Posterior vena cava (tissue), 2 donors: ENCODE data around the gene CUL1. TPM values are rescaled to one million over a fixed set of nuclear protein-coding genes. Genes with fewer than 3 reads are reported as not detected.

Source experiments
- DNase-seq: peaks from one replicate; pipeline ENCODE4 v3.0.0-alpha.2; 2020; ENCODE audit warnings: low spot score
- intact Hi-C, 2 donors: fragments of 100-400 bp; cut with DNase I; formaldehyde crosslinking; loops; one replicate each; pipeline versions ENCODE4 v1.14.1 to v1.14.2; 2022 to 2023
- total RNA-seq, 2 donors: library from RNA; stranded (reverse); fragmentation: NEBNext Ultra II Directional; extraction: Animal tissue kit (Norgen Biotek cat#: 25700); gene quantifications; one replicate each; pipeline ENCODE4 v1.2.1, GENCODE V29; 2021
- donor health status: DM: yes; HTN: yes; CAD: no.
- donor health status: DM: yes; HTN: yes; CAD: no.

CUL1 gene
- total RNA-seq, 2 donors from 2014 or later = 38.3 to 50.2 TPM

DNA sequence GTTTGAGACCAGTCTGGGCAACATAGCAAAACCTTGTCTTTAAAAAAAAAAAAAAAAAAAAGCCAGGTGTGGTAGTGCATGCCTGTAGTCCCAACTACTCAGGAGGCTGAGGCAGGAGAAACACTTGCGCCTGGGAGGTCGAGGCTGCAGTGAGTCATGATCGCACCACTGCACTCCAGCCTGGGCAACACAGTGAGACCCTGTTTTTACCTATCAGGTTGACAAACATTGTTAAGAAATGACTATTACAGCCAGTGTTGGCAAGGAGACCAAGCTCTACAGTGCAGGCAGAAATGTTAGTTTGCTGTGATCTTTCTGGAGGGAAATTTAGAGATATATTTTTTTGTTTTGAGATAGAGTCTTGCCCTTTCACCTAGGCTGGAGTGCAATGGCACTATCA, 37.3 kb downstream of the CUL1 start:
- intact Hi-C loops = no loop called here
- DNase-seq = no peak

DNA sequence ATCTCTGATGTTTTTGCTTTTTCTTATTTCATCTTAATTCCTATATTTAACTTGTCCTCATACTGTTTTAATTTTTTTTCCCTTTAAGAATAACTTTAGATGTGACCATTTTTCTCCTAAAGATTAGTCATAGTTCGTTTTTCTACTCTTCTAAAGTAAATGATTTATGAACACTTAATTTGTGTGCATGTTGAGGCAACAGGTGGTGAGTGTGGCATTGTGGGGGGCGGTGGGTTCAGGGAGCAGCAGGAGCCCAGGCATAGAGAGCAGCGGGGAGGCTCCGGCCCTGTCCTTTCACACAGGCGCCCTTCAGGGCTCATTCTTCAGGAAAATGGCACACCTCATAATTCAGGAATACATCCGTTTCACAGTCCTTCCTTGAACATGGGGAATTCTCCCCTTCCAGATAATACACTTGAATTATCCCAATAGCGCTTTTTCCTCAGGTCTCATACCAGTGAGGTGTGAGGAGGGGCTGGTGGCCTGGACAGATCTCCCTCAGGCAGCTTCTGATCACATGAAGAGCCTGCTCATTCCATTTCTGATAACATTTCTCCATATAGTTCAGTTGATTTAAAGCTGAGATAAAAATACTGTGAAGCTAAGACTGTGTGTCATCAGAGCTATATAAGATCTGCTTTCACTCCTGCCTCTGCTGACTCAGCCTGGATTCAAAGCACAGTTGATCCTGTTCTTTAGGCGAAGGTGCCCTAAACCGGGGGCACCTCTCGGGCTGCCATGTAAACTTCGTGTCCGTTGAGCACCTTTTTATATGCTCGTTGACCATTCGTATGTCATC, 40.2 kb downstream of the CUL1 start:
- no peak for DNase-seq
- intact Hi-C loops = no loop called here

GRCh38 chr7:148746135-148746534, 47.4 kb downstream of the CUL1 start:
- intact Hi-C loops = no loop called here
- DNase-seq = no peak

DNA sequence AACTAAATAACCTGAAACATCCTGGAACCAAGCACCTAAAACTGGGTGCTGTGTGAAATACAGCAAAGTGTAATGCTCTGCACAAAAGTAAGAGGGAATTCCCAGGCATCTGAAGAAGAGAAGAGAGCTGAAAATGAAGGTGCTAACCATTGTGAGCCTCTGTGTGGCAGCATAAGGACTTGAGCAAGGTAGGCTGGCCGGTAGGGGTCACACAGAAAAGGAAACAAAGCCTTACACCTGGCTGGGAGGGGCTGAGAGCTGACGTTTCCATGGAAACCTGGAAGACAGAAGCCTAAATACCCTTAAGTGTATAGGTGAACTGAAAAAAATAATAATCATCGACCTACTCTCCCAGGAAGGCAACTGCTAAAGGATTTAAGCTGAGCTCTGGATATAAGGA, 48.6 kb downstream of the CUL1 start:
- intact Hi-C loops = no loop called here
- no peak for DNase-seq

GRCh38 chr7:148750442-148751355, 52.0 kb downstream of the CUL1 start:
- intact Hi-C loops = no loop called here
- DNase-seq = no peak

DNA sequence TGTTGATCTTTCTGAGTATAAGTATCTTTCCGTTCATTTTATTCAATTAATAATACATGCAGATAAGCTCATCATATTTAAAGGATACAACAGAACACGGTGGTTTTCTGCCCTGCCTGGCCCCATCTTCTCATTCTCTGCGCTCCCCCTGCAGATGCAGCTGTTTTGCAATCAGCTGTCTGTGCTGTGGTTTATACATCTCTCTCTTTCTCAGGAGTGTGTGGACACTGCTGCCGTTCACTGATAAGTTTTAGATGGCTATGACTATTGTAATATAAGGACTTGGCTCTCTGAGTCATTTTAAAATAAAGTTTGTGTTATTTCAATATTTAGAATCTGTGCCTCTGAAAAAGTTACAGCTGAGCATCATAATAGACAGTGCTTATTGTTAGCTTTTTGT, 54.5 kb downstream of the CUL1 start:
- no peak for DNase-seq
- intact Hi-C loops = no loop called here

GRCh38 chr7:148754912-148755311, 56.2 kb downstream of the CUL1 start:
- intact Hi-C loops = no loop called here
- DNase-seq = no peak

DNA sequence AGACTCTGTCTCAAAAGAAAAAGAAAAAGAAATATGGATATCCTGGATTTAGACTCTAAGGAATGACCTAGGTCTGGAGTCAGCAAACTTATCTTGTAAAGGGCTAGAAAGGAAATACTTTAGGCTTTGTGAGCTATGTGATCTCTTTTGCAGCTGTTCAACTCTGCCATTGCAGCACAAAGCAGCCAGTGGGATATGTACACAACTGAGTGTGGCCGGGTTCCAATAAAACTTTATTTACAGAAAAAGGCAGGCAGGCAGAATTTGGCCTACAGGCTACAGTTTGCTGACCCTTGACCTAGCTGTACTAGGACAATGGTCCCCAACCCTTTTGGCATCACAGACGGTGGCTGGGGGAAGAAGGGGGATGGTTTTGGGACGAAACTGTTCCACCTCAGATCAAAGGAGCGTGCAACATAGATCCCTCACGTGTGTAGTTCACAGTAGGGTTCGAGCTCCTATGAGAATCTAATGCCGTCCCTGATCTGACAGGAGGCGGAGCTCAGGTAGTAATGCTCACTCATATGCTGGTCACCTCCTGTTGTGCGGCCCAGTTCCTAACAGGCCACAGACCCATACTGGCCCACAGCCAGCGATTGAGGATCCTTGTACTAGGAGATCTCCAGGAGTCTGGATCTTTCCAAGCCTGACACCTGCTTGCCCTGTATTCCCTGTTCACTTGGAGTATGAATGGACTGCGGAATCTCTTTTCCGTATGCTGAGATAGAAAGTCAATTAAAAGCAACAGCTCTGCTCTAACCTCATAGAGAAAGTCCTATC, 63.0 kb downstream of the CUL1 start:
- DNase-seq = no peak
- intact Hi-C loops = no loop called here

DNA sequence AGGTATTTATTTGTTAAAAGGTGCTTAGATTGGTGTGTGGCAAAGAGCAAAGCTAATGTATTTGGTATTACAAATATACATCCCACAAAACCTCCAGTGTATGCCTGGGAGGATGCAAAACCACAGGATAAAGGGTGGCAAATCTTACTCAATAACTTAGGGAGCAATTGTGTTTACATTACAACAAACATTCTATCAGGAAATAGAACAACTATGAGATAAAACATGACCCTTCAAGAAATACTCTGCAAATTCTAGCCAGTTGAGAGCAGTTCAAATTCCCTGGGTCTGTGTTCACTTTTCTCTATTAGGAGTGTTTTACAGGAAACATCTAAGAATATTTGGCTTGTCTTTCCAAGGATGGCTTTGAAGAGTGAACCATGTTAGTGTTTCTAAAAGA, 64.9 kb downstream of the CUL1 start:
- intact Hi-C loops = no loop called here
- DNase-seq = no peak

DNA sequence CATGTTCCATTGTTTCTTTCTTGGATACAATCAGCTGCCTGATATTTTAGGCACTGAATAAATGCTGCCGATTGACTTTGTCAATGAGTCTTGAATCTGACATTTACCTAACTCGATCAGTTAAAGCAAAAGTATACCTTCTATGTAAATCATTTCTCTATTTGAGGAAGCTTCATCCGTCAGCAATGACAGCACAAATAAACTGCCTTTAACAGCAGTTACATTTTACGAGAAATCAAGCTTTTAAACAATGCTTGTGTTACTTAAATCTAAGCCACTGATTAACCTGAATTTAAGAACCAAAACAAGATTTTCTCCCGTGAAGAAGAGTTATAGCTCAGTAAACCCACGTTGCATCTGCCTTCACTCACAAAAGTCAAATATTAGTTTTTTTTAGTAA, 71.3 kb downstream of the CUL1 start:
- DNase-seq = no peak
- intact Hi-C loops = loop anchor here in 1 of 2 donors (10.0 kb wide), 1 partner anchor 55 kb away; no protein-coding TSS in a partner anchor

GRCh38 chr7:148772297-148773089, 73.8 kb downstream of the CUL1 start:
- intact Hi-C loops = loop anchor here in 1 of 2 donors (10.0 kb wide), 1 partner anchor 58 kb away; no protein-coding TSS in a partner anchor

DNA sequence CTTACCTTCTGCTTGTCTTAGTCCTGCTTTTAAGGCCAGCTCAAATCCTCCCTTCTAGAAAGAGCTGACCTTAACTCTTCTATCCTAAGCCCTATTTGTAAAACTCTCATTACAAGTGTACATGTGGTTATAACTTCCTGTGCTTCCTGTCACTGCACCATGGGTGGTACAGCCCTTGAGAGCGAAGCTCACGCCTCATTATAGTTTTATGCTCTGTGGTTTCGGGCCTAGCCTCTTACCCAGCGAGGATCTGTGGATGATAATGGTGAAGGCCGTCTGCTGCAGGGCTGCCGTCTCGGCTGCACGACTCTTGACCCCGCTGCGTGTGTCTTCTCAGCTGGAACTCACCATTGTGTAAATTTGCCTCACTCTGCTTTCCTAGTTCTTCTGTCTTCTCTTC, 74.6 kb downstream of the CUL1 start:
- no peak for DNase-seq
- intact Hi-C loops = loop anchor here in 1 of 2 donors (10.0 kb wide), 1 partner anchor 59 kb away; no protein-coding TSS in a partner anchor

More at GRCh38 chr7:148772297-148773089, 73.8 kb downstream of the CUL1 start:
- DNase-seq = no peak

DNA sequence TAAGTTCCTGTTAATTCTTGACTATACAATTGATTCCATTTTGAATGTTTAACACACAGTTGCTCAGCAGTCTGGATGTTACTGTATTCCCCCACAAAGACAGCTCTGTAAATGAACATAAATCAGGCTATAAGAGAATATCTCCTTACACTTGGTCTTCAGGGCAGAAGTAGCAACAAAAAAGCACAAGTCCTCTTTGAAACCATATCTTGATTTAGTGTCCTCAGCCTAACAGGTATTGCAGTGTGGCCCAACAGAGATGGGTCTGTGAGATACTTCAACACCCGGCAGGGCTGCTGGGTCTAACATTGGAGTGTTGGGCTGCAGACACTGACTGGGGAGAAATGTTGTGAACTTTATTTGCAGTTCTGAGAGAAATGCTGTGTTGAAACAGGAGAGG, 75.8 kb downstream of the CUL1 start:
- intact Hi-C loops = loop anchor here in 1 of 2 donors (10.0 kb wide), 1 partner anchor 60 kb away; no protein-coding TSS in a partner anchor
- no peak for DNase-seq

- DNase-seq = no peak
- intact Hi-C loops = no loop called here
Observed at GRCh38 chr7:148782757-148783456, 84.2 kb downstream of the CUL1 start.

DNA sequence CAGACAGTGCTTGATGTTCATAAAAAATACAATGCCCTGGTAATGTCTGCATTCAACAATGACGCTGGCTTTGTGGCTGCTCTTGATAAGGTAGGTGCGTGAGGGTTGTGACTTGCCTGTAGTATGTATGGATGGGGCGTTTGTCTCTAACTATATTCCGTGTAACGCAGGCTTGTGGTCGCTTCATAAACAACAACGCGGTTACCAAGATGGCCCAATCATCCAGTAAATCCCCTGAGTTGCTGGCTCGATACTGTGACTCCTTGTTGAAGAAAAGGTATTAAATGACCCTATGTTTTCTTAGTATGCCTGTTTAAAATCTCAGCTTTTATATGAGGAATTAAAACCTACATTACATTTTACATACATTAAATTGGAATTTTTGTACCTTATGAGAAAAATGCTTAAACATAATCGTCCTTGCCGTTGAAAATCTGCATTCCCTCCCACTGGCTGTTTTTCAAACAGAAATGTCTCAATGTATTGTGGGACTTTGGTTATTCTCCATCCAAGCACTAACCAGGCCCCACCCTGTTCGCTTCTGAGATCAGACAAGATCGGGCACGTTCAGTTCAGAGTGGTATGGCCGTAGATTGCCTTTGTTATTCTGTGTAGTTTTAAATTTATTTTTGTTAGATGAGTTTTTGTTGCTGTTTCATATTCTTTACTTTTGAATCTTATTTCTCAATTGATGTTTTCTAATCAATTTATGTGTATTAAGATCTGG, 85.3 kb downstream of the CUL1 start:
- intact Hi-C loops = no loop called here
- DNase-seq = no peak

DNA sequence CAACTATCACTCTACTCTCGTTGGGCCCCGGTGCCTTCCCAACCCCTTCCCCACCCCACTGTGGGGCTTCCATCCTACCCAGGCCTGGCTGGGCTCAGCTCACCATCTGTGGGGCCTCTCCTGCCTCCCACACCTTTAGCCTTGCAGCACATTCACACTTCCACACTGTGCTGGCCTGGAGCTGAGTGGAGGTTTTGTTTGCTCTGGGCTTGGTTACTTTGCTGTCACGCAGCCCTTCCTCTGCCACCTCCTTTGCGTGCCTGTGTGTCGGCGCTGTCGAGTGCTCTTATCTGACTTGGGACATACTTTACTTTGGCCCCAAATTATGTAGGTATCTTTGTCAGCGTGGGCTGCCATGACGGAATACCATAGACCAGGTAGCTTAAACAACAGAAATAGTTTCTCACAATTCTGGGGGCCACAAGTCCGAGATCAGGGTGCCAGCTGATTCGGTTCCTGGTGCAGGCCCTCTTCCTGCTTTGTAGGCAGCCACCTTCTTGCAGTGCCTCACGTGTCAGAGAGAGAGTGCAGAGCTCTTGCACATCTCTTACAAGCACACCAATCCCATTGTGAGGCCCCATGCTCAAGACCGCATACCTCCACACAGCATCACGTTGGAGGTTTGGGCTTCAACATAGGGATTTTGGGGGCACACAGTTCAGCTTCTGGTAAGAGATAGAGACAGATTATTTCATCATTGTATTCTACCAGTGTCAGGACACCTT, 89.0 kb downstream of the CUL1 start:
- intact Hi-C loops = no loop called here

DNA sequence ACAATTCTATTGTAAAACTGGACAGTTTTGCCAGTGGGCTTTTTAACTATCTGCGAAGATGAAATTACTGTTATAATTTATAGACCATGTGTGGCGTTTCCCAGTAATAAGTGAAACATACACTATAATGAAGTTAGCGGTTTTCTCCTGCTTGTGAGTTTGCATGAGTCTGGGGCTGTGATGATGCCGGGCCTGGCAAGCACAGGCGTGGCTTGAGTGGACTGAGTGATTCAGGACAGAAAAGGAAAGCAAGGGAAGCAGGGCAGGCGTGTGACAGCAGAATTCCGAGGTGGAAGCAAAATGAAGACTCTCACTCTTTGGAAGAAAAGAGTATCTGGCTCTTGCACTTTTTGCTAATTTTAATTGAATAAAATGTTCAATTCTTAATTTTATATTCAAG, 90.5 kb downstream of the CUL1 start:
- intact Hi-C loops = no loop called here

More for the DNA sequence above, 89.0 kb downstream of the CUL1 start:
- no peak for DNase-seq

More for the DNA sequence above, 90.5 kb downstream of the CUL1 start:
- DNase-seq = no peak
